Inflammatory macrophage treated with lipopolysaccharide for 1 hour (primary cell): ENCODE data around the gene RIPOR2.

Experiments used
- DNase-seq, 2 donors: peaks; one replicate each; pipeline ENCODE4 v3.0.0-alpha.2; 2020 to 2022

The RIPOR2 gene

DNA sequence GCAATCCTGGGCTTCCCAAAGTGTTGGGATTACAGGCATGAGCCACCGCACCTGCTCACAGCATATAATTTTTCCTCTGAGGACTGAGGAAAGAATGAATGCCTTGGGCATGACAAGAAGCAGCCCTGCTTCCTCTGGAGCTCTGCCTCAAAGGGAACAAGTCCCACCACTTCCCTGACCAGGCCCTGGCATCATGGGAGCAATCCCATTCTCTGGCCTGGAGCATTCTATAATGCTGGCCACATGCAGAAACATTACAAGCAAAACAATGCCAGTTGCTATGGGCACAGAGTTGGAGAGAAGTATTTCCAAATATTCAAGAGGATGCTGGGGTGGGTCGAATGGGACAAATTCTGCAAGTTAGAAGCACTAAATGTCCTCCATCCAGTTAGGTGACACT, 95.6 kb downstream of the RIPOR2 start:
- DNase-seq = no peak

DNA sequence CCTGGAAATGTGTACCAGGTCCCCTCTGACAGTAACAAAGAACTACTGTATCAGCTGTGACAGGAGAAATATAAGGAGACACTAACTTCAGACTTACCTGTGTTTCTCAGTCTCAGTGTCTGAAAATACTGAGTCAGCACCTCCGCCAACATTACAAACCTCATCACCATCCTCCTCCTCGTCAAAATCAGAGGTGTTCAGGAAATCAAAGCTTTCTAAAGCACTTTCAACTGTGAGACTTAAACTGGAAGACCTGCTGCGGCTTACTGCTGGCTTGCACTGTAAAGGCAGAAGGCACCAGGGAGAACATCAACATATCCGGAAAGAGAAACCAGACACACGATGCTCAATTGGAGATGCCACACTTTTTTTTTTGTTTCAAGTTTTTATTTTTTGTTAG, 96.8 kb downstream of the RIPOR2 start:
- no peak for DNase-seq

DNA sequence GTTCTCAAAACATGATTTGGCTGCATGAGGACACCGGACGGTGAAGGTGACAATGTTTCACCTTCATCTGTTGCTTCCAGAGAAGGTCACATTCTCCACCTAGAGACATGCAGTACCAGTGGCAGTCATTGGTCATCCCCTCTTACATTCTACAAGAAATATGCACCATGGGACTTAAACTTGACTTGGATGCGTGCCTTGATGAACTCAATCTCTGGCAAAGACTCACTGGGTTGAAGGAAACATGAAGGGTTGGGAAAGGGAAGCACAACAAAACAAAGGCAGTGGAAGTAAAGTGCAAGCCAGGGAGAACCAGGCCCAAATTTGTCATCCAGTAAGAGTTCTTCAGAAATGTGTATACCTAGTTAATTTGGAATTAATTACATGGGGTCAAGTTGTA, 97.7 kb downstream of the RIPOR2 start:
- no peak for DNase-seq

DNA sequence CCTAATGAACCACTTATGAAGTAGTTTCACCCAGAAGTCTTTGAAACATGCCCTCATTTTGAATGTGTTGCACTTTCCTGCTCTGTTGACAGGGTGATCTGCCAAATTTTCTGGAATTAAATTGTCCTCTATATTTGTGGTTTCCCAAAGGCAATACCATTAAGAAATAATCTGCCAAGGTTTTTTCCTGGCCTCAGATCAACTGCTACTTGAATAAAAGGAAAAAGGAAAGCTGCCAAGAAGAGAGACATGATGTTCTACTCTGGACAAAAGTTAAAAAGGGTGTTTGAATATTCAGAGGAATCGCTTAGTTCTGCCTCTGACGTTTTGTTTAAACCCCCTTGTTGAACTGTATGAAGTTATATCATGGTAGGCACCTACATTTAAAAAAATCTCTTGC, 99.7 kb downstream of the RIPOR2 start:
- DNase-seq = no peak

DNA sequence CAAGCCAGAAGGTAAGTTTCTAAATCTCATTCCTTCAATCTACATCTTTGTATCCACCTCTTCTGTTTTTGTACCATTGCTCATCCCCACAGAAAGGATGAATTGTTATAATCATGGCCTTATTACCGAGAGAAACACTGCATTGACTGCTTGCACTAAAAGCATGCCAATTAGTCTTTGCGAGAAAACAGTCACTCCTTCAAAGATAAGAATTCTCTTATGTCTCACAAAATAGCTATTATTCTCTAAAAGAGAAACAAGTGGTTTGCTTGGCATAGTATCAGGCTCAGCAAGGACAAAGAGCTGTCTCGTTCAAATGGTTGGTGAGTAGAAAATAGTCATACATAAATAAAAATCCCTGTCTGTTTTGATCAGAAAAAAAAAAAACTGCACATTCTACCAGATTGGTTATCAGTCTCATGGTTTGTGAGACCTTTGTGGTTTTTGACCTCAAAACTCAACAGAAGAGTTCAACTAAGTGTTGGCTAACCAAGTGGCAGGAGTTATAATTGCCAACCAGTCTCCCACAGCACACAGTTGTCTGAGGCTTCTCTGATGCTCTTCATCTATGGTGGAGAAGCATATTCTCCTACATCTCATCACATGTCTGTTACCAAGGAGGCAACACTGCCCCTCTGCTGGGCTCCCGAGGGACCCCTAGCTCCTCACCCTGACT, 101.9 kb downstream of the RIPOR2 start:
- DNase-seq = no peak

DNA sequence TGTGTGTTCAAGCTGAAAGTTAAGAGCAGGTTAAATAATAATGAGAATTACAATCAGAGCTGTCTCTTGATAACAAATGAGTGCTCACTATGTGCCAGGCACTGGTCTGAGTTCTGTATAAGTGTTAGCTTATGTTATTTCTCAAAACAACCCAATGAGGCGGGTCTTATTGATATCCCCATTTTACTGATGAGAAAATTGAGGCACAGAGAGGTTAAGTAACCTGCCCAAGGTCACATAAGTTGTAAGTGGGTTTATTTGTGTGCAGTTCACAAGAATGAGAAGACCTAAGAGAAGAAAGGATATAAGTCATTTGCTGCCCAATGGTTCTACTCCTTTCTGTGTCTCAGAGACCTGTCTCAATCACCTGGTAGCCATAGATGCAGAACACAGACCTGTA, 103.0 kb downstream of the RIPOR2 start:
- no peak for DNase-seq

DNA sequence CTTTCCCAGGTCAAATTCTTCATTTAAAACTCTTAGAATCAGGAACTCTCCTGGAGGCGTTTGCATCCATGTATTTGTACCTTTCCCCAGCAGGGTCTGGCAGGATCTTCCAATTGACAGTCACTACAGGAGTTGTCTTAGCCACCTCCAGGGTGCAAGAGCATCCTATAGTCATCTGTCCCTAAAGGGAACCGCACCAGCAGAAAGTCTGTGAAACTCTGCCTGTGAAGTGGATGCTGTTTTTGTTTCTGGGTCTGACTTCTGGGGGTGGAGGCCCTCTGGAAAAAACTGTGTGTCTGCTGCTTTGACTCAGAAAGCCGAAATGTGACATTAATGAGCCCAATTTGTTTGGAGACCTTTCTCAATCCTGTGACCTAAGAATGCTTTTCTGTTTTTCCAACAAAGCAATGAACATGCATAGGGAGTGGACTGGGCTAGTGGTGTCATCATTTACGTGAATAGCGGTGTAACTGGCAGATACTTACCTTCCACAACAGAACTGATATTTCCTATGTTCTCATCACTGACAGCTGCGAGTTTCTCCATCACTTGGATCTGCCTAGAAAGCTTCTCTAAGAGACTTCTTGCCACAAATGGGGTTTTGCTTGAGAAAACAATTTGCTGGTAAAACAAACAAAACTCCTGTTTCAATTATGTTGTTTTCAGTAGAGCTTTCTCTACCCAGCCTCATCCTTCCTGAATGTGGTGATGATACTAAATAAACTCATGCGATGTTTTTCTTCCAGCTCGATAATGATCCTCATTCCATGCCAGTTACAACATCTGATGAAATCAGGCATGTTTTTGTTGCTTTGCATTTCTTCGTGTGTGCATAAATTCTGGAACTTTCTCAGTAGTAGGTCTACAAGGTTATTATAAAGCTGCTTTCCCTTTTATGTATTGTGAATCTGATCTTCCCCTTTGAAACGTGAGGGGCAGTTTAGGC, 103.7 kb downstream of the RIPOR2 start:
- DNase-seq = no peak

DNA sequence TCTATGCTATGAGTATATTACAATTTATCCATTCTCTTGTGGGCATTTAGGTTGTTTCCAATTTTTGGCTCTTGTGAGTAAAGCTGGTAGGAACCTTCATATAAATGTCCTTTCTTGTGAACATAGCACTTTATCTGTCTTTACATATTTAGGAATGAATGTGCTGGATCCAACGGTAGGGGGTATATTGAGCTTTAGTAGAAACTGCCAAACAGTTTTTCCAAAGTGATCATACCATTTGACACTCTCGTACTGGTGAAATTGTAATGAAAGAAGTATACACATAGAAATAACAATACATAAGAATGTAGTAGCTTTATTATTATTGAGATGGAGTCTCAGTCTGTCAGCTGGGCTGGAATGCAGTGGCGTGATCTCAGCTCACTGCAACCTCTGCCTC, 106.1 kb downstream of the RIPOR2 start:
- no peak for DNase-seq

DNA sequence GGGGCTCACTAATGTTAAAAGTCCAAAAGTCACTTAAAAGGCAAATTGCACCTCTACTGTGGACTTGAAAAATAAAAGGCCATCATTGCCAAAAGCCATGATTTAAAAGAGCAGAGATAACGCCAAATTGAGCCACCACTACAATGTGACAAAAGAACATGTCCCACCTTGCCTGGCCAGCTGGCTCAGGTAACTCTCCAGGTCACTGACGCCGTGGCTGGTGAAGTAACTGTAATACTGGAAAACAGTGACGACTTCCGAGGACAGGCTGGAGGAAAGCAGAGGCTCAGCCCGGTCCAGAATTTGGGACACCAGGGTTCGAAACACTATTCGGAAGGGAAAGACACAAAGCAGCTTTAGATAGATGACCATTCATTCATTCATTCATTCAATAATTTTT, 107.8 kb downstream of the RIPOR2 start:
- DNase-seq = no peak

DNA sequence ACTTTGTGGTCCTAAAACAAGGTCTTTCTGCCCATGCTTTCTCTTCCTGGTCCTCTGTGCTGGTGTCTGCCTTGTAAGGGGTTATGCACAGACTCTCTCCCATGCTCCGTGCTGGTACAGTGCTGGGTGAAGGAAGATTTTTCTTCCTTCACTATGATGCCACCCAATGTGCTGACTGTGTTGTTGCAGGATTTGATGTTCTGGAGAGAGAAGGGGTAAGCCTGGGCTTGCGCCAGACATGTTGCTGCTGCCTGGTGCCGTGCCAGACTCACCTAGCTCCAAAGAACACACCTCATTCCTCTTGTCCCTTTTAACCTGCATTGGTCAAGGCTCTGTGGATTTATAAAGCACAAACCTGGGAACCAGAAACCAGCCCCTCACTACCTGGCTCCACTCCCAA, 108.6 kb downstream of the RIPOR2 start:
- no peak for DNase-seq

DNA sequence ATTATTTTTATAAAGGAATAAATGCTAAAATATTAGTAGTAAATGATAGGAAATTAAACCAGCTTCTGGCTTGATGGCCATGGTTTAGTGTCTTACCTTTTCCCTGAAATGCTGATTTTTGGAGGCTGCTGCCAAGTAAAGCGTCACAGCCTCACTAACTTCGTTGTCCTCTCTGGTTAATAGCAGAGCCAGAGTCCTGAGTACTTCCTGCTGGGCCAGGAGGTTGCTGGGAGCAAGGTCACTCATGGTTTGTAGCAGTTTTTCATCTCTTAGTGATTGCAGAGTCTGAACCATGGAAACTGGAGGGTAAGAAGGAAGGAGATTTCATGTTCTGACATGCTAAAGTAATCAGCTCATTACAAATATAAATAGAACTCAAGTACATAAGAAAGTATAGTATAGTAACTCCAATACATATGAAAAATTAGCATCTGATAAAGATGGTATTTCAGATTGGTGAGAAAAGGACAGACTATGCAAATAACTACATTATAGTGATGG, 110.6 kb downstream of the RIPOR2 start:
- no peak for DNase-seq

DNA sequence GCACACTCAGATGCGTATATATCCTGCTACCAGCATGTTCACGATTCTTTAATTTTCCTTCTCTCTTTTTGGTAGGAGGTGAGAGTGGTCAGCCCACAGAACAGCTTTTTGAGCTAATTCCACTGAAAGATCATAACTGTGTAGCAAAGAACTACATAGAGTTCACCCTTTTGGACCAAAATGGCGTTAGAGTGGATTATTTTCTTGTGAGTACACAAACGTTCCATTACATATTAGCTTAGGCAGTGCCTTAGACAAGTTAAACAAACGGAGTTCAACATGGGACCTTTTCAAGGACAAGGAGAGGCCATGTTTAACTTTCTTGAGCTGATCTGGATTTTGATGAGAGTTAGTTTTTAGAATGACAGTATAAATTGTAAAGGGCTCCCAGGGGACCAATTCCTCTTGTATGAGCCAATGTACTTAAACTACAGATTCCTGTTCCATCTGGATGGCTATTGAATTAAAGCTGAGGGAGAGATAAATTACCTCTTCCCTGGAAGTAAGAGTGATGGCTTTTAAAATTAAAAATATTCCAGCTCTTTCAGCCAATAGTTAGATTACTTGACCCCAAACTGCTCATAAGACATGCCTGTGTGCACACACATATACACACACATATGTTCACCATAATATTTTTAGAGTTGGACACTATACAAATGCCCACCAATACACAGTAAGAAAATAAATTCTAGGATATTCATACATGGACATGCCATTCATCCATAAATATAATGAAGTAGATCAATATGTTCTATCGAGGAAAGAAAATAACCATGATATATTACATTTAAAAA, 111.4 kb downstream of the RIPOR2 start:
- no peak for DNase-seq

DNA sequence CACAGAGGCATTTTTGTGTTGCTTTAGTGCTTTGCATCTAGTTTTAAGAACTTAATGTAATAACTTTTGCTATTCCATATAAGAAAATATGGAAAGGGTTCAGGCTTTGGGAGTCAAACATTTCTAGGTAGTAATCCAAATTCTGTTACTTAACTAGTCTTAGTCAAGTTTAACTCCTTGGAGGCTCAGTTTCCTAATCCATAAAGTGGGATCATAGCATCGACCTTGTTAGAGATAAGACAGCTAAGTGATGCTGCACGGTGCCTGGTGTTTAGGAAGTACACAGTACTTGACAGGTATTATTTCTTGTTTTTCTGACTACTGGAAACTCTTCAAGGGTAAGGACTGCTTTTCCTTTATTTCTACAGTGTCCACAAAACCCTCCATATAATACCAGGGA, 112.6 kb downstream of the RIPOR2 start:
- DNase-seq = no peak

DNA sequence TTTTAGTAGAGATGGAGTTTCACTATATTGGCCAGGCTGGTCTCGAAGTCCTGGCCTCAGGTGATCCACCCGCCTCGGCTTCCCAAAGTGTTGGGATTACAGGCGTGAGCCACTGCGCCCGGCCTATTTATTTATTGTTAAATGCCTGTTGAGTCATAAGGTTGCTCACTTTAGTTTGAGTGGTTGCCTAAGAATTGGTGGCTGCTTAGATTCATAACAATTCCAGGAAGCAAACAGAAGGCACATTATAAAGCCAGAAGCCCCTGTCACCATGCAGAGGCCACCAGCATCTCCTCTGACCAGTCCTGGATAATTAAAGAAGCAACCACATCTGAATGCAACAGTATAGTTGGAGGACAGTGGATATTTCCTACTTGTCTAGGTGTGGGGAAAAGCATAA, 113.1 kb downstream of the RIPOR2 start:
- no peak for DNase-seq

DNA sequence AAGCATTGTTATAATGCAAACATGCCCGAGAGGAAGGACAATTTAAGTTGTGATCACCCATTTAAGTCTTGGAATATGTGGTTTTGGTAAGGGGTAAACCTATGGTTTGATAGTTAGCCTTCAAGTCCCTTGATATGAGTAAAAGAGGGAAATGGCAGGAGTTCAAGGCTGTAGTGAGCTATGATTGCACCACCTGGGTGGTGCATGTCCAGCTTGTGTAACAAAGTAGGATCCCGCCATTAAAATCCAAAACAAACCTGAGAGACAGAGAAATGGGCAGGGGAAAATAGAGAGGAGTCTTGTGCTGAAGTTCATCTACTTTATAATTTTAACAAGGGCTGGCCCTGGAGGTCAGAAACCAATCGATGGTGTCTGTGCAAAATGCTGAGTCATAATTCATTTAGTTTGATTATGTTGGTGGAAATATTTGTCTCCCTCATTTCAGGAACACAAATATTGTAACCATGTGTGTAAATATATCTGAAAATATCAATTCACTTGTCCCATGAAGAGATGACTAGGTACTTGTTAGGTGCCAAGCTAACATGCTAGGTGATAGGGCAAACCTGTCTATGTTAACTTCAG, 113.8 kb downstream of the RIPOR2 start:
- no peak for DNase-seq

DNA sequence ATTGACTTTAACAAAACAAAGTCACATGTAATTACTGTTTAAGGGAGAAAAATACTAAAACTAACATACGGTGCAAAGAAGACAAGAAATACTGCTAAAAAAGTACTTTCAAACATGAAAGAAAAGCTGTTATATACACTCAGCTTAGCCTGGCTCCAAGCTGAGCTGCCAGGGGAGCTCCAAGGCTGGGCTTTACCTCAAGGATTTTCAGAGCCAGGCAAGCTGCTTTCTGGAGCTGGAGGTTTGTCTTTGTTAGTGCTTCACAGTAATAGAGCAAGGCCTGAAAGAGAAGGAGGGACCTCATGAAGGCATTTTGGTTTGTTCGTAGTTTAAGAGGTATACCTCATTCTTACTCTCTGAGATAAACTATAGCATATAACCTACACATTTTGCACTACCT, 117.4 kb downstream of the RIPOR2 start:
- DNase-seq = no peak

DNA sequence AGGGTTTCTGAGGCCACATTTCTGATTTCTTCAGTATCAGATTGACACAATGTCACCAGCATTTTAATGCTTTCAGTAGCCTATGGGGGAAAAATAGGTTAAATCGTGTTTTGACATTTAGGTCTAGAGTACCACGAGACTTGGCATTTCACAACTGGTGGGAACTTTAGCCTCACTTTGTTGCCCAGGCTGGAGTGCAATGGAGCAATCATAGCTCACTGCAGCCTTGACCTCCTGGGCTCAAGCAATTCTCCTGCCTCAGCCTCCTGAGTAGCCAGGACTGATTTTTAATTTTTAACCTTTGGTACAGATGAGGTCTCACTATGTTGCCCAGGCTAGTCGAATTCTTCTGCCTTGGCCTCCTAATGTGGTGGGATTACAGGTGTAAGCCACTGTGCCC, 126.0 kb downstream of the RIPOR2 start:
- DNase-seq = no peak

DNA sequence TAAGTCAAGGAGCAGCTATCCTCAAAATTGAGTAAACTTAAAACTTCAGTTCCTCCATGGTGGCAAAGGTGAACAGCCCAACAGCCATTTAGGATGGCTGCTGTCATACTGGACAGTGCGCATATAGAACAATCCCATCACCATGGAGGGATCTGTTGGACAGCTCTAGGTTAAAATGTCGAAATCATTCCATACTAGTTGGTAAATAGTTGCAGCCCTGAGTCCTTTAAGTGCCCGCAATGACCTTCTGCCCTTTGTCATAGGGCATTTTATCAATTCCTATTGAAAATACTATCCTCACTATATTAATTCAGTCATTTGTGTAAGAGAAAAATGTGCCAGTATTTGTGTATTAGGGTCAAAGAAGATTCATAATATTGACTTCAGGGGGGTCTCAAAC, 128.2 kb downstream of the RIPOR2 start:
- DNase-seq = no peak

DNA sequence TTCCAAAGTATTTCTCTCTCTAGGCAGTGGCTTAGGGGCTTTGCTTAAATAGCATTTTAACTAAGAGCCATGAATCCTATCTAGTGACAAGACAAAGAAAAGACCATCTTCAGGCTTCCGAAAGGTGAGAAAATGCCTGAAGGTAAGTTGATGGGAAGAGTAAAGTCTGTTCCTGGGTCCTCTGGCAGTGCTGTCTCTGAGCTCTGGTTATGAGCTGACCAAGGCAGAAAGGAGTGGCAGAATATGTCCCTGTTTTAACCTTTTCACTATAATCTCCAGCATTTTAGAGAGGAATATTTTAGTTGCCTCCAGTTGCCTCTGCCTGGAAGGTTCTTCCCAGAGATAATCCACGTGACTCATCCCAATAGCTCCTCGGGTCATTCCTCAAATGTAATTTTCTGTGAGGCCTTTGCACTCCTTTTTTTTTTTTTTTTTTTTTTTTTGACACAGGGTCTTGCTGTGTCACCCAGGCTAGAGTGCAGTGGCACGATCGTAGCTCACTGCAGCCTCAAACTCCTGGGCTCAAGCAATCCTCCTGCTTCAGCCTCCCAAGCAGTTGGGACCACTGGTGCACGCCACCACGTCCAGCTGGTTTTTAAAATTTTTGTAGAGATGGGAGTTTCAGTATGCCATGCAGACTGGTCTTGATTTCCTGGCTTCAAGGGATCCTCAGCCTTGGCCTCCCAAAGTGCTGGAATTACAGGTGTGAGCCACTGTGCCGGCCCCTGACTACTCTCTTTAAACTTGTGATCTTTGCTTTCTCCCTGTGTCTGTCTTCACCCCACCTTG, 133.3 kb downstream of the RIPOR2 start:
- no peak for DNase-seq

DNA sequence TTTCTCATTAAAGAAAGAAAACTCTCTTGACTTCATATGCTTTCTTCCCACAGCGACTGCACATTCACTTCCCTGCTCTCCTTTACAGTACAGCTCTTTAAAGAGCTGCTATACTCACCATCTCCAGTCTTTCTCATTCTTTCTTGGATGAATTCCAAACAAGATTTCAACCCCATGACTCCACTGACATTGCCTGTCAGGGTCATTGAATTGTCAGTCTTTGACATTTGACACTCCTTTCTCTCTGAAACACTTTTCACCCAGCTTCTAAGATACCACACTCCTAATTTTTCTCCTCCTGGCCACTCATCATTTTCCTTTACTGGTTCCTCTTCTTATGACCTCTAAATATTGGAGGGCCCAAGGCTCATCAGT, 136.2 kb downstream of the RIPOR2 start:
- no peak for DNase-seq

DNA sequence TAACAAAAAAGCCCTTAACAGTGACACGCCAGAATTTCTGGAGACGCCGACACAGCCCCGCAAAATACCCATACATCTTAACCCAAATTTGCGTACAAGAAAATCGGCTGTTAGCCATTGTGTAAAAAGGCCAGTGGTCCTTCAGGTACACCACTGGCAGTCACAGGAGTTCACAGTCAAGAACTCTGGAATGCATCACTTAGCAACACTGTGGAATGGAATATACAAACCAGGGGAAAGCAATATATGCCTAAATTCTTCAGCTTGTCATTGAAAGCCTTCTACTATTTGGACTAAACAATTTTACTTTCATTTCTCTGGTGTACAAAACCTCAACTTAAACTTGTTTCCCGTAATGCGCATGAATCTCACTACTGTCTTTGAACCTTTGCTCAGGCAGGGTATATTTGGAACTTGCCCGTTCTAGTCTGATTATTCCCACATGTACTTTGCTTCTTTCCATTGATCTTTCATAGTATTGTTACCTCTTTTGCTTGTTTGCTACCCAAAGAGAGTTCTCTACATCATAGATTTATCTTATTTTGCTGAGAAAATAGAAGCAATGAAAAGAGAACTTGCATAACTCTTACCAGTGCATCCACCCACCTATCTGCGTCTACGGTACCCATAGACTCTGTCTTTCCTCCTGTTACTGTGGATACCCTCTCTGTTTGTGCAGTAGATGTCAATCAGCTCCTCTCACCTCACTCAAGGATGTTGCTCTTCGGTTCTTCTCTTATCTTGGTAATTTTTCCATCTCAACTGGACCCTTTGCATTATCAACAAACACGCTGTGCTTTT, 136.8 kb downstream of the RIPOR2 start, which contains the start of gene ARMH2:
Gene ARMH2, minus strand, starts transcription at position 178 of the 801 bp plus-strand sequence. Its CDS starts 60 bp downstream, at position 118.
- no peak for DNase-seq
